ENCODE results near the gene TRIM40.

DNA sequence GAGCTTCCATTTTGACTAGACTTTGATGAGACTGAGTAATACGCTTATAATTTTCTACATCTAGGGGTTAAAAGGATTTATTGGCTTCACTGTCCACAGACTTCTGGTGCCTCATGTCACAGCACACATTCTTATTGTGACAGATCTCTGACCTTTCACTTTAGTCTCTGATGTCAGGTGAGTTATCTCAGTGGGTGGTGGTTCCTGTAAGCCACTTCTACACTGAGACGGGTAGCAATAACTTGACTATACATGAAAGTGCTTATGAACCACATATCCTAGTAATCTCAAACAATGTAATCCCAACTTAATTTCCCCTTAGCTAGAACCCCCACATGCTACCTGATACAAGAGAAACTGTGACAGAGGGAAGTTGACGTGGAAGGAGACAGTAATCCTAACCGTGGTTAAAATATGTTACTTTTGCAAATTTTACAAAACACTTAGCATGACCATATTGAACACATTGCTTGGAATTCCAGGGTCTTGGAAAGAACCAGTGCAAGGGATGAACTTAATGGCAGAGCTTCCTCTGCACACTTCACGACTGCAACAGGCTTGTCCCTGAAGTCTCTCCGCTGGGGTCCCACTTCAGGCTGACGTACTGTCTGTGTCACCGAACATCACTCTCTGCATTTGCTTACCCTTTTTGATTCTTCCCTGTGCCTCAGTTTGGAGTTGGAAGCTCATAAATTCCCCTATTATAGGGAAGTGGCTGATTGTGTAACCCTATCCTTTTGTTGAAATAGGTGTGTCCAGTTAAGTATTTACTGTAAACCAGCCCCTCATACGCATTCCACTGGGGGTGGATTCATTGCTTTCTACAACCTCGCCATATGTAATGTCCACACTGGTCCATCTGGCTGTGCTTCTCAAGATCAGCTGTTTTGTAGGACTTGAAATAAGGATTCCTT, 6.4 kb upstream of the TRIM40 start:
- TF ChIP-seq SP1 (IDR thresholded peaks at IDR 0.05) (no peak), HDGF (IDR thresholded peaks at IDR 0.05; ENCODE audit: borderline replicate concordance) (no peak), FOXA1 (IDR thresholded peaks at IDR 0.05) (no peak), TARDBP (IDR thresholded peaks at IDR 0.05) (no peak), ZNF384 (IDR thresholded peaks at IDR 0.05) (no peak), FOXK2 (IDR thresholded peaks at IDR 0.05) (no peak), BHLHE40 (IDR thresholded peaks at IDR 0.05; ENCODE audit: borderline replicate concordance) (no peak), L3MBTL2 (conservative IDR thresholded peaks at IDR 0.05) (no peak), LEF1 (IDR thresholded peaks at IDR 0.05; ENCODE audit: borderline replicate concordance) (no peak)
